Neural progenitor cell (in vitro differentiated cells): ENCODE data around the gene CEACAM5. TPM values are rescaled to one million over a fixed set of nuclear protein-coding genes. Genes with fewer than 3 reads are reported as not detected.

Experiments used
- DNase-seq: peaks from one replicate; pipeline ENCODE4 v3.0.0-alpha.2; 2016; ENCODE audit warnings: low spot score
- H2AFZ ChIP-seq: fragments of 200-600 bp; sonication (generic); replicated peaks from 2 replicates; pipeline ENCODE4 v1.6.1; 2016; ENCODE audit warnings: antibody characterized with exemption
- H3F3A ChIP-seq: fragments of 200-600 bp; sonication (generic); 2 replicates; pipeline ENCODE4 v1.6.1; 2016; ENCODE audit warnings: antibody characterized with exemption, low read depth
- H3K27ac ChIP-seq: fragments of 200-600 bp; sonication (generic); 2 replicates; pipeline ENCODE4 v1.5.1; 2016; ENCODE audit warnings: mild to moderate bottlenecking
- H3K27me3 ChIP-seq: fragments of 200-600 bp; sonication (generic); 2 replicates; pipeline ENCODE4 v1.6.1; 2016; ENCODE audit warnings: mild to moderate bottlenecking, moderate library complexity
- H3K36me3 ChIP-seq: fragments of 200-600 bp; sonication (generic); 2 replicates; pipeline ENCODE4 v1.5.1; 2016
- H3K4me1 ChIP-seq: fragments of 200-600 bp; sonication (generic); 2 replicates; pipeline ENCODE4 v1.6.1; 2016; ENCODE audit warnings: mixed run types
- H3K4me2 ChIP-seq: fragments of 200-600 bp; sonication (generic); 2 replicates; pipeline ENCODE4 v1.6.1; 2016
- H3K4me3 ChIP-seq: fragments of 200-600 bp; sonication (generic); 2 replicates; pipeline ENCODE4 v1.5.1; 2016
- H3K79me2 ChIP-seq: fragments of 200-600 bp; sonication (generic); 2 replicates; pipeline ENCODE4 v1.6.1; 2016; ENCODE audit warnings: low read depth
- H3K9ac ChIP-seq: fragments of 200-600 bp; sonication (generic); 2 replicates; pipeline ENCODE4 v1.6.1; 2016
- H3K9me3 ChIP-seq: fragments of 200-600 bp; sonication (generic); 2 replicates; pipeline ENCODE4 v1.5.1; 2016; ENCODE audit warnings: low read depth
- H4K20me1 ChIP-seq: fragments of 200-600 bp; sonication (generic); 2 replicates; pipeline ENCODE4 v1.6.1; 2016; ENCODE audit warnings: low read depth
- H3K27ac Mint-ChIP-seq: 3 replicates; pipeline ENCODE4 v1.8.0; 2021; ENCODE audit warnings: mixed read lengths
- H3K27me3 Mint-ChIP-seq: 2 replicates; pipeline ENCODE4 v1.8.0; 2022; ENCODE audit warnings: low read depth, mild to moderate bottlenecking, inconsistent platforms, moderate library complexity, mixed read lengths; ENCODE audit not compliant: insufficient read depth
- H3K36me3 Mint-ChIP-seq: 3 replicates; pipeline ENCODE4 v1.8.0; 2021; ENCODE audit warnings: mixed read lengths
- H3K4me1 Mint-ChIP-seq: 3 replicates; pipeline ENCODE4 v1.8.0; 2021; ENCODE audit warnings: mixed read lengths
- H3K4me3 Mint-ChIP-seq: 3 replicates; pipeline ENCODE4 v1.8.0; 2021; ENCODE audit warnings: mild to moderate bottlenecking, moderate library complexity, mixed read lengths
- H3K9me3 Mint-ChIP-seq: 3 replicates; pipeline ENCODE4 v1.8.0; 2020; ENCODE audit warnings: mixed read lengths
- CTCF ChIP-seq: fragments of 200-600 bp; sonication (generic); IDR thresholded peaks from 2 replicates; pipeline ENCODE4 v1.5.1; 2017; ENCODE audit warnings: antibody characterized with exemption, mild to moderate bottlenecking
- EZH2 ChIP-seq: fragments of 200-600 bp; sonication (generic); IDR thresholded peaks from 2 replicates; pipeline ENCODE4 v1.6.1; 2017; ENCODE audit warnings: antibody characterized with exemption, mild to moderate bottlenecking, moderate library complexity
- EZH2phosphoT487 ChIP-seq: fragments of 200-600 bp; sonication (generic); IDR thresholded peaks from 2 replicates; pipeline ENCODE4 v1.6.1; 2017; ENCODE audit warnings: antibody characterized with exemption
- total RNA-seq: library from RNA; depleted of rRNA; stranded (reverse); fragments of >200 nt; gene quantifications from 2 replicates; pipeline ENCODE4 v1.2.3, GENCODE V29; 2015; ENCODE audit warnings: low replicate concordance

The CEACAM5 gene
- total RNA-seq: not detected in 2 replicates

- peaks cover 16% of the 10 kb centered on the region for H3K27me3 Mint-ChIP-seq
- Histone ChIP-seq H3K9ac (no peak within 1 kb of the TSS), H3K27me3 (no peaks in the 10 kb centered on the region), H3K4me1 (no peaks in the 10 kb centered on the region), H3K4me3 (no peak within 1 kb of the TSS), H3K9me3 (peaks cover 3% of the 10 kb centered on the region), H3K79me2 (no peaks in the 10 kb centered on the region), H3K27ac (no peak within 1 kb of the TSS), H3K4me2 (no peak within 1 kb of the TSS), H2AFZ (no peak within 1 kb of the TSS), H4K20me1 (no peaks in the 10 kb centered on the region), H3K36me3 (no peaks in the 10 kb centered on the region), H3F3A (no peaks in the 10 kb centered on the region)
- no peaks in the 10 kb centered on the region for H3K4me1 Mint-ChIP-seq
- no peak within 1 kb of the TSS for H3K27ac Mint-ChIP-seq
- H3K4me3 Mint-ChIP-seq: no peak within 1 kb of the TSS
- no peak for DNase-seq
- peaks cover 3% of the 10 kb centered on the region for H3K9me3 Mint-ChIP-seq
- no peak for TF ChIP-seq EZH2phosphoT487
- no peak for TF ChIP-seq EZH2
- TF ChIP-seq CTCF: no peak
- no peaks in the 10 kb centered on the region for H3K36me3 Mint-ChIP-seq
Observed at GRCh38 chr19:41708481-41708880, at the start of gene CEACAM5. TSS of gene CEACAM5 (plus strand) at chr19:41708626. CDS start at chr19:41708732, 106 bp downstream.

- Histone ChIP-seq H3K9ac (no peak overlapping the region), H3K79me2 (no peaks in the 10 kb centered on the region), H3K27ac (no peak overlapping the region), H3K4me2 (no peak overlapping the region), H3K4me3 (no peak overlapping the region), H4K20me1 (no peaks in the 10 kb centered on the region), H3F3A (no peaks in the 10 kb centered on the region), H2AFZ (no peak overlapping the region), H3K36me3 (no peaks in the 10 kb centered on the region), H3K27me3 (no peaks in the 10 kb centered on the region), H3K4me1 (no peaks in the 10 kb centered on the region), H3K9me3 (peaks cover 21% of the 10 kb centered on the region)
- H3K27me3 Mint-ChIP-seq: peaks cover 2% of the 10 kb centered on the region
- no peaks in the 10 kb centered on the region for H3K4me1 Mint-ChIP-seq
- TF ChIP-seq CTCF (no peak), EZH2 (no peak), EZH2phosphoT487 (no peak)
- H3K4me3 Mint-ChIP-seq: no peak overlapping the region
- H3K27ac Mint-ChIP-seq: no peak overlapping the region
- no peaks in the 10 kb centered on the region for H3K36me3 Mint-ChIP-seq
- H3K9me3 Mint-ChIP-seq: peaks cover 13% of the 10 kb centered on the region
- DNase-seq: no peak
Observed at GRCh38 chr19:41666075-41666474, 42.4 kb upstream of the CEACAM5 start.

GRCh38 chr19:41668315-41668714, 40.1 kb upstream of the CEACAM5 start:
- no peaks in the 10 kb centered on the region for H3K36me3 ChIP-seq
- DNase-seq: no peak
- no peaks in the 10 kb centered on the region for H3F3A ChIP-seq
- peaks cover 28% of the 10 kb centered on the region for H3K9me3 ChIP-seq
- no peak overlapping the region for H2AFZ ChIP-seq
- H3K4me1 ChIP-seq: no peaks in the 10 kb centered on the region
- H3K79me2 ChIP-seq: no peaks in the 10 kb centered on the region
- H3K27me3 Mint-ChIP-seq: peaks cover 2% of the 10 kb centered on the region
- no peaks in the 10 kb centered on the region for H3K27me3 ChIP-seq
- H3K4me2 ChIP-seq: no peak overlapping the region
- H3K4me3 Mint-ChIP-seq: no peak overlapping the region
- no peak for TF ChIP-seq EZH2
- TF ChIP-seq CTCF: no peak
- TF ChIP-seq EZH2phosphoT487: no peak
- H3K36me3 Mint-ChIP-seq: no peaks in the 10 kb centered on the region
- no peaks in the 10 kb centered on the region for H4K20me1 ChIP-seq
- no peak overlapping the region for H3K4me3 ChIP-seq
- H3K4me1 Mint-ChIP-seq: no peaks in the 10 kb centered on the region
- H3K27ac ChIP-seq: no peak overlapping the region
- peaks cover 13% of the 10 kb centered on the region for H3K9me3 Mint-ChIP-seq
- H3K27ac Mint-ChIP-seq: no peak overlapping the region
- no peak overlapping the region for H3K9ac ChIP-seq
